Brain pericyte (primary cell): ENCODE measurements around the gene KRTAP4-4.
"Not testable (repeated sequence)": the region's sequence is repeated elsewhere in the genome, so short reads cannot be mapped to it uniquely, and the experiment has no call there.

ENCODE experiments used
- DNase-seq: peaks from one replicate; pipeline ENCODE4 v3.0.0-alpha.2; 2012; ENCODE audit warnings: low read depth, low spot score

Gene KRTAP4-4

GRCh38 chr17:41148971-41149651, 11.4 kb downstream of the KRTAP4-4 start:
- not testable (repeated sequence) for DNase-seq

- no peak for DNase-seq
These were observed 12.9 kb downstream of the KRTAP4-4 start for GRCh38 chr17:41147531-41148204.

DNA sequence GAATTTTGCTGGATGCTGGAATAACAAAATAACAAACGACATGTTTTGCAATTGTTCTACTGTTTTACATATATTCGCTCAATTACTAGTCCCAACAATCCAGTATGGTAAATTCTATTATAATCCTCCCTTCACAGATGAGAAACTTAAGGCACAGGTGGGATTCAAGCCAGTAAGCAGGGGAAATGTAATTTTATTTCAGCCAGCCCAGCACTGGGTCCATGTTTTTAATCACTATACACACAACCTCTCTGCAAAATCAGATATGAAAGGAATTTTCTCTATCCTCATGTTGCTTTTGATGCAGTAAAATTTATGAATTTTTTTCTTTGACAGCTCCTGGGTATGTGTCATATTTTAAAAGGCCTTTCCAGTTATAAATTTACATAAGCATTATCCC, 15.3 kb downstream of the KRTAP4-4 start:
- no peak for DNase-seq

DNA sequence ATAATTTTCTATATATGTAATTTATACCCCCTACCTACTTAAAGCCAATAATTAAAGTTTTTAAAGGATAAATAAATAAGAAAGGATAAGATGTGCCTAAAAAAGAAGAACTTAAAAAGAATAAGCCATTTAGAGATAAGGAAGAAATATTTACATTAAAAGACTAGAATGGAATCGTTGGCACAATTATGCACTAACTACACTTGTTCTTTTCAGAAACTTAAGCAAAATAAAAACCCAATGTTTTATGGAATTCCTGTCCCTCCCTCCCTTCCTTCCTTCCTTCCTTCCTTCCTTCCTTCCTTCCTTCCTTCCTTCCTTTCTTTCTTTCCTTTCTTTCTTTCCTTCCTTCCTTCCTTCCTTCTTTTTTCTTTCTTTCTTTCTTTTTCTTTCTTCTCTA, 15.7 kb downstream of the KRTAP4-4 start:
- DNase-seq: no peak

DNA sequence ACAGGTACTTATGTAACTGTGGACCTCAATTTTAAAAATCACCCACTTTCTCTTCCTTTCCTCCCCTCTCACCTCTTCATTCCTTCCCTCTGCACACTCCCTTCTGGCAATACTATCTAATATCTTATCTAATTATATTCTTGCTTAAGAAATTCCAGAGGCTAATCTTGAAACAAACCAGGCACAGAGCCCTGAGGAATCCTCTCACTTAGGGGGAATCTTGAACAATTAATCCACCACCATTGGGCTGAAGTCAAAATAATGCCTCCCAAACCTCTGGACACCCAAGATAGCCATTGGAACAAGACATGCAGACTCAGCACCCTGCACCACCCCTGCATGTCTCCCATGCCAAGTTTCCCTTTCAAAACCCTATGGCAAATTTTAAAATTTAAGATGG, 19.2 kb downstream of the KRTAP4-4 start:
- no peak for DNase-seq

DNA sequence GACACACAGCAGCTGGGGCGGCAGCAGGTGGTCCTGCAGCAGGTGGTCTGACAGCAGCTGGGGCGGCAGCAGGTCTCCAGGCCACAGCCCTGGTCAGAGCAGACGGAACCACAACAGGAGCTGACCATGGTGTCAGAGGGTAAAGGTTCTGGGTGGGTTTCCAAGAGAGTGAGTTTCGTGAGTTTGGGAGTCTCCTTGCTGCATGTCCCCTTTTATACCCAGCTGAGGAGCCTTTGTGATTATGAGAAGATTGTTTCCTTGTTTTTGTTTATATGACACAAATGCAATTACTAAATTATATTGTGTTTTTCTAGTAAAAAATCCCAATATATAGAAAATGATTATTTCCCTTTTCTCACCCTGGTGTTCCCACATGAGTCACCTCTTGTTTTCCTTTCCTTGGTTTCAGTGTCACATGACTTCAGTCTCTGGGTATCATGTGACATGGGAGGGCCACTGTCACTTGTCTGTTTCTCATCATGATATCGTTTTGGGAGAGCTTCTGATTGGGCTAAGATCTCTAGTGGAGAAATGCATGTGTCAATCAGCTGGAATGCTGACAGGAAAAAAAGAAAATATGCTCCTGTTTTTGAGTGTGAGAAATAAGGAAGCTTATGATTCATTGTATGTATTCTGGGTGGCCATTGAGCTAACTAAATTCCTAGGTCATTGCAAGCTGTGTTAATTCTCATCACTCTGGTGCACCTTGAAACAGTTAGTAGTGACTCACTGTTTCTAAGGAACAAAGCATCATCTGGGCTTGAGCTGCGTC, 20.0 kb downstream of the KRTAP4-4 start, which contains the start of gene KRTAP4-6:
KRTAP4-6 (minus strand) TSS at position 185 of the 772 bp plus-strand sequence; CDS start at position 128, 57 bp downstream.
- DNase-seq: no peak

- DNase-seq: not testable (repeated sequence)
These were observed 20.7 kb downstream of the KRTAP4-4 start for GRCh38 chr17:41139865-41140264.

DNA sequence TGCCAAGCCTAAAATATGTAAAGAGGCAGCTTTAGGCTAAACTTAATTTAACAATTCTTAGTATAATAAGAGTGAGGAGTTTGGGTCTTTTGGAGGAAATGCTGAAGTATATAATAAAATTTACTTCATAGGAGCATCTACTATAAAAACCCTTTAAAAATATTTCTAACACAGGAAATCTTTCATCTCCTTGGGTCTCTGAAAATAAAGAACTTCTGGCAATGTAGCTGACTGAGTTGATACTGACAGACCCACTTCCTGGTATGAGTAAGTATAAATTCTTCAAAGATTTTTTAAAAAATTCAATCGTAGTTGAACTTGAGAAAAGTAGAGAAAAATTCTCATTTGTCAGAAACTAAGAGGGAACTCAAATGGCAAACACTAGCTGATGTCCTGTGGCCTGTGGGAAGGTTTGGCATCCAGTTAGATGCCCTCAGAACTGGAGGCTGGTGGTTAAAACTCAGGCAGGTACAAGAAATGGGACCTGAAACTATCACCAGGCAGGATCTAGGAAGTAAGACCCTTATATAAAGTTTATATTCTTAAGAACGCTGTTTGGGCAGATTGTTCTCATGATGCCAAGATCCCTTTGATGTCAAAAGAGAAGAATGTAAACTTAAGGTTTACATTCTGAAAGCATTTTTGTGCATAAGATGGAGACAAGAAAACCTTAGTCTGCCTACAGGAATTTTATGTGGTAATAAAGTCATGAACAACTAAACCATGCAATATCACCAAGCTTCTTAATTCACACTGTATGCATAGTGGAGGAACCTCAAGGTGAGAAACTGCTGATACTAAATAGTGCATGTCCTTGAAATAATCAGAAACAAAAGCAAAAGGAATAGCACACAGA, 26.4 kb downstream of the KRTAP4-4 start:
- DNase-seq: no peak

- DNase-seq: no peak
These were observed 28.6 kb downstream of the KRTAP4-4 start for GRCh38 chr17:41131979-41132378.

GRCh38 chr17:41127371-41127770, 33.2 kb downstream of the KRTAP4-4 start:
- no peak for DNase-seq

- no peak for DNase-seq
These were observed 34.1 kb downstream of the KRTAP4-4 start for GRCh38 chr17:41126412-41126811.

DNA sequence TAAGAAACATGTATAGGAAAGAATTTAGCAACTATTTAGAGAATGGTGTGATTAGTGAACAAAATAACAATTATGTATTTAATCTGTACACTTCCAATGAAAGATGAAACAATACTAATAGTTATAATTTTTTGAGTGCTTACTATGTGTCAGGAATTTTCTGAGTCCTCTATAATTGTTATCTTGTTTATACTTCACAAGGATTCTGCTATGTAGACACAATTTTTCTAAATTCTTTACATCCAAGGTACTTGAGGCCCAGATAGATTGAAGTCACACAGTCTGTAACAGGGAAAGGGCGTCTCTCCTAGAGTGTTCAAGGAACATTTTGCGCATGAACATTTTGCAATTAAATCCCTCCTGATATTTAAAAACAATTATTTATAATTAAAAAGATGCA, 35.5 kb downstream of the KRTAP4-4 start:
- no peak for DNase-seq

- DNase-seq: not testable (repeated sequence)
These were observed 36.6 kb downstream of the KRTAP4-4 start, which contains the start of gene KRTAP4-12 for GRCh38 chr17:41123991-41124371. TSS of gene KRTAP4-12 (minus strand) at chr17:41124182. CDS start at chr17:41124122, 60 bp downstream.

GRCh38 chr17:41123292-41123990, 37.1 kb downstream of the KRTAP4-4 start:
- not testable (repeated sequence) for DNase-seq

GRCh38 chr17:41121742-41122141, 38.8 kb downstream of the KRTAP4-4 start:
- no peak for DNase-seq

DNA sequence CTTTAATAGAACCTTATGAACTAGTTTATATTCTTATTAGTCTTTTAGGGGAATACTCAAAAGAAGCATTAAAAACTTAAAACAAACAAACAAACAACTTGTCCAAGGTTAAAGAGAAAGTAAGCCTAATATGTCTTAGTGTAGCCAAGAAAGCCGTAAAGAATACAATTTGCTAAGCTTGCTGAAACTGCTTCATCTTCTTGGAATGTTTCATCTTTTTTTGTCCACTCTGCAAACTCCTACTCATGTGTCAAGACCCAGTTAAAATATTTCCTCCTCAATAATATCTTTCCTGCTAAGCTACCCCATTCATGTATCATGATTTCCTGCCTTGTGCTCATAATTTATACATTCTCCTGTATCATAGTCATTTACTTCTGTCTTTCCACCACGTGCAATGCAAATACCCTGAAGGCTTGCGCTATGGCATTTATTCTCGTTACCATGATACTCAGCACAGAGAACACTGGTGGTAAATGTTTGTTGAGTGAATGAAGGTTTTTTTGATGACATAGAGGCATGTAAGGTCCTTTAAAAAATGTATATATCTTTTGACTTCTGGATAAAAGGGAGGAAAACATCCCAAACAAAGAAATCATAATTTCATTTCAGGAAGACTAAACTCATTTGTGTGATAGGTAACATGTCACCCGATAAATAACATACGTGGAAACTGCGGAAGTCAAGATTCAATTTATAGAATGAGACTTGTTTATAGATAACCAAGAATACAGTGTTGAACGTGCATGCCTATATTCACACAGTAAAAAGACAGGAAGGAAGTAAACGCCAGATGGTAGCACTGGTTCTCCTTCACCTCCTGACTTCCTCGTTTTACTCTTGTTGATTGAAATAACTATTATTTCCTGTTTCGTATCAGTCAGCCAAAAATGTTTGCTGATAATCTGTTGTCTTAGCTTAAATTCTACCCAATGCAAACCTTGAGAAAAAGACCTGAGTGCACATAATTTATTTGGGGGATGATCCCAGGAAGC, 40.6 kb downstream of the KRTAP4-4 start:
- not testable (repeated sequence) for DNase-seq

DNA sequence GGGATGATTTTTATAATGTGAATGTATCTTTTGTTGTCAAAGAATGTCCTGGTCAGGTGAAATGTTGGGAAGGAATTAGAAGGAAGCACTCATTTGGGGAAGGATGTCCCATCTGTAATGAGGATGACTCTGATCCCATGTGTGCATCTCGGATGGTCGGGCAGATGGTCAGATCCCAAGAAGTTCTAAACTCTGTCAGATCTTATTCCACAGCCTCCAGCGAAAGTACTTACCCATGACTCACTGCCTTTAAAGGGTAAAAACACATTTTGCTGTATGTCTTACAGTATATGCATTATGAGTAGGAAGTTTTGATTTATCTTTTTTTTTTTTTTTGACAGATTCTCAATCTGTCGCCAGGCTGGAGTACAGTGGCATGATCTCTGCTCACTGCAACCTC, 41.8 kb downstream of the KRTAP4-4 start:
- no peak for DNase-seq

DNA sequence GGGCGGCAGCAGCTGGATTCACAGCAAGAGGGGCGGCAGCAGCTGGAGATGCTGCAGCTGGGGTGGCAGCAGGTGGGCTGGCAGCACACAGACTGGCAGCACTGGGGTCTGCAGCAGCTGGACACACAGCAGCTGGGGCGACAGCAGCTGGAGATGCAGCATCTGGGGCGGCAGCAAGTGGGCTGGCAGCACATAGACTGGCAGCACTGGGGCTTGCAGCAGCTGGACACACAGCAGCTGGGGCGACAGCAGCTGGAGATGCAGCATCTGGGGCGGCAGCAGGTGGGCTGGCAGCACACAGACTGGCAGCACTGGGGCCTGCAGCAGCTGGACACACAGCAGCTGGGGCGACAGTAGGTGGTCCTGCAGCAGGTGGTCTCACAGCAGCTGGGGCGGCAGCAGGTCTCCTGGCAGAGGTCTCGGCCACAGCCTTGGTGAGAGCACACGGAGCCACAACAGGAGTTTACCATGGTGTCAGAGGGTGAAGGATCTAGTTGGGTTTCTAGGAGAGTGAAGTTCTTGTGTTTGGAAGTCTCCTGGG, 42.6 kb downstream of the KRTAP4-4 start, which contains the start of gene KRTAP4-11:
KRTAP4-11 (minus strand) TSS at position 528 of the 541 bp plus-strand sequence; CDS start at position 470, 58 bp downstream.
- DNase-seq: not testable (repeated sequence)

GRCh38 chr17:41116297-41116696, 44.3 kb downstream of the KRTAP4-4 start:
- DNase-seq: no peak
